GM12875 (cell line): ENCODE measurements around the gene CATSPERZ.

ENCODE experiments used
- H3K4me3 ChIP-seq: one replicate; pipeline ENCODE4 v1.5.1; 2011; ENCODE audit warnings: low read depth, low read length, control low read depth
- CTCF ChIP-seq: IDR thresholded peaks from 2 replicates; pipeline ENCODE4 v1.5.1; 2011; ENCODE audit warnings: low read depth, mild to moderate bottlenecking, control low read depth, inconsistent platforms, low read length, moderate library complexity, borderline replicate concordance; ENCODE audit not compliant: insufficient read depth

The CATSPERZ gene

GRCh38 chr11:64299847-64300648 lies at the start of gene CATSPERZ:
TSS of gene CATSPERZ (plus strand) at chr11:64300358. CDS start at chr11:64300411, 53 bp downstream.
- H3K4me3 ChIP-seq: peak within 1 kb of the TSS; percentile 12
- TF ChIP-seq CTCF: no peak

GRCh38 chr11:64250415-64251015 lies 49.6 kb upstream of the CATSPERZ start:
- no peak for TF ChIP-seq CTCF
- H3K4me3 ChIP-seq: peak overlapping the region; percentile 42

GRCh38 chr11:64251016-64251752 lies 49.0 kb upstream of the CATSPERZ start, which contains the start of gene PLCB3:
TSS of gene PLCB3 (plus strand) at chr11:64251530. CDS start at chr11:64251650, 120 bp downstream.
- H3K4me3 ChIP-seq: peak within 1 kb of the TSS; percentile 77
- TF ChIP-seq CTCF: peak; percentile 79

- H3K4me3 ChIP-seq: peak overlapping the region; percentile 77
- TF ChIP-seq CTCF: no peak
These were observed 48.5 kb upstream of the CATSPERZ start for GRCh38 chr11:64251753-64252002.

GRCh38 chr11:64252003-64252872 lies 47.9 kb upstream of the CATSPERZ start:
- peak overlapping the region; percentile 77 for H3K4me3 ChIP-seq
- peak; percentile 53 for TF ChIP-seq CTCF

- H3K4me3 ChIP-seq: no peak overlapping the region
- no peak for TF ChIP-seq CTCF
These were observed 47.1 kb upstream of the CATSPERZ start for GRCh38 chr11:64253043-64253442.
